Ishikawa (cell line): Measurements from ENCODE around the gene EGFR.

Experiments
- CEBPB ChIP-seq: IDR thresholded peaks from 2 replicates; pipeline ENCODE4 v1.6.1; 2012
- CREB1 ChIP-seq: IDR thresholded peaks from 2 replicates; pipeline ENCODE4 v1.6.1; 2012; ENCODE audit warnings: low read depth
- EGR1 ChIP-seq: IDR thresholded peaks from 2 replicates; pipeline ENCODE4 v1.6.1; 2012
- EP300 ChIP-seq: IDR thresholded peaks from 2 replicates; pipeline ENCODE4 v1.6.1; 2012; ENCODE audit warnings: borderline replicate concordance
- FOXM1 ChIP-seq: IDR thresholded peaks from 2 replicates; pipeline ENCODE4 v1.6.1; 2012; ENCODE audit warnings: low read depth, borderline replicate concordance
- MAX ChIP-seq: IDR thresholded peaks from 2 replicates; pipeline ENCODE4 v1.6.1; 2012
- NFIC ChIP-seq: IDR thresholded peaks from 2 replicates; pipeline ENCODE4 v1.6.1; 2012
- RAD21 ChIP-seq: IDR thresholded peaks from 2 replicates; pipeline ENCODE4 v1.6.1; 2012; ENCODE audit warnings: low read depth
- TAF1 ChIP-seq: IDR thresholded peaks from 2 replicates; pipeline ENCODE4 v1.6.1; 2012; ENCODE audit warnings: low read depth, mild to moderate bottlenecking
- TCF12 ChIP-seq: IDR thresholded peaks from 2 replicates; pipeline ENCODE4 v1.6.1; 2012; ENCODE audit warnings: low read depth
- TEAD4 ChIP-seq: IDR thresholded peaks from 2 replicates; pipeline ENCODE4 v1.6.1; 2012
- YY1 ChIP-seq: IDR thresholded peaks from 2 replicates; pipeline ENCODE4 v1.6.1; 2012; ENCODE audit warnings: low read depth
- ZBTB7A ChIP-seq: IDR thresholded peaks from 2 replicates; pipeline ENCODE4 v1.6.1; 2012; ENCODE audit warnings: low read depth
- TF ChIP-seq, protein P1 (sequence below): IDR thresholded peaks from 2 replicates; pipeline ENCODE4 v1.6.1; 2012; ENCODE audit warnings: low read depth, mild to moderate bottlenecking
- TF ChIP-seq, protein P2 (sequence below): IDR thresholded peaks from 2 replicates; pipeline ENCODE4 v1.6.1; 2012

EGFR gene

DNA sequence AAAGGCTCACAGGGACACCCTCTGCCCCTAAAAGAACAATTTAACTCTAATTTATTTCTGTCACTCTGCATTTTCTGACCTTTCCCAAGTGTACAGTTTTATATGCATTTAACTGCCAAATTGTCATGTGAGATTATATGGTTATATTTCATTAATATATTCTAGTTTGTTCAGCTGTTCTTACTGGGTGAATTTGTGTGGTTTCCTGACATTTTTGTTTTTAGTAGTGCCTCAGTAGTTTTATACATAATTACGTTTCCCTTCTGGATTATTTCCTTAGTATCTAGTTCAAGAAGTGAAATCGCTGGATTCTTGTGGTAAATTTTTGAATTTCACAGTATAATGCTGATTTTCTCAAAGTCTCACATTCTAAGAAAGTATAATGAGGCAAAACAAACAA lies 41.3 kb downstream of the EGFR start:
- no peak for TF ChIP-seq MAX
- TF ChIP-seq TAF1, result no peak
- TF ChIP-seq TCF12, result no peak
- TF ChIP-seq CEBPB, result no peak
- no peak for TF ChIP-seq NFIC
- no peak for TF ChIP-seq EP300
- TF ChIP-seq TEAD4, result no peak

DNA sequence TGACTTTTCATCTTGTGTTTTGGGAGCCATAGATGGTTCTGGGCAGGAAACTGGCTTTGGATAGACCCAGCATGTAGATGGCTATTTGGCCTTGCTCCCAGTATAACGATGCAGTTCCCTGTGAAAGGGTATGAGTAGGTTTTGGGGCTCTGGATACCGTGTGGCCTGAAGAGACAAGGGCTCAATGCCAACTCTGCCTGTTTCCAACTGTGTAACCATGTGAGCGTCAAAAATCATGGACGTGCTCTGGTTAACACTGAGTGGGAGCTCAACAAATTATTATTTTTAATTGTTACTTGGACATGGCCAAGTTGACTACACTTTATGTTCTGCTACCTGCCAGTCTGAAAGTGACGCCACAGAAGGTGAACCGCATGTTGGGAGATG lies 41.8 kb downstream of the EGFR start:
- no peak for TF ChIP-seq EP300
- TF ChIP-seq TEAD4, result no peak
- TF ChIP-seq YY1, result no peak
- no peak for TF ChIP-seq MAX
- TF ChIP-seq FOXM1, result no peak
- no peak for TF ChIP-seq RAD21
- TF ChIP-seq, protein P1, sequence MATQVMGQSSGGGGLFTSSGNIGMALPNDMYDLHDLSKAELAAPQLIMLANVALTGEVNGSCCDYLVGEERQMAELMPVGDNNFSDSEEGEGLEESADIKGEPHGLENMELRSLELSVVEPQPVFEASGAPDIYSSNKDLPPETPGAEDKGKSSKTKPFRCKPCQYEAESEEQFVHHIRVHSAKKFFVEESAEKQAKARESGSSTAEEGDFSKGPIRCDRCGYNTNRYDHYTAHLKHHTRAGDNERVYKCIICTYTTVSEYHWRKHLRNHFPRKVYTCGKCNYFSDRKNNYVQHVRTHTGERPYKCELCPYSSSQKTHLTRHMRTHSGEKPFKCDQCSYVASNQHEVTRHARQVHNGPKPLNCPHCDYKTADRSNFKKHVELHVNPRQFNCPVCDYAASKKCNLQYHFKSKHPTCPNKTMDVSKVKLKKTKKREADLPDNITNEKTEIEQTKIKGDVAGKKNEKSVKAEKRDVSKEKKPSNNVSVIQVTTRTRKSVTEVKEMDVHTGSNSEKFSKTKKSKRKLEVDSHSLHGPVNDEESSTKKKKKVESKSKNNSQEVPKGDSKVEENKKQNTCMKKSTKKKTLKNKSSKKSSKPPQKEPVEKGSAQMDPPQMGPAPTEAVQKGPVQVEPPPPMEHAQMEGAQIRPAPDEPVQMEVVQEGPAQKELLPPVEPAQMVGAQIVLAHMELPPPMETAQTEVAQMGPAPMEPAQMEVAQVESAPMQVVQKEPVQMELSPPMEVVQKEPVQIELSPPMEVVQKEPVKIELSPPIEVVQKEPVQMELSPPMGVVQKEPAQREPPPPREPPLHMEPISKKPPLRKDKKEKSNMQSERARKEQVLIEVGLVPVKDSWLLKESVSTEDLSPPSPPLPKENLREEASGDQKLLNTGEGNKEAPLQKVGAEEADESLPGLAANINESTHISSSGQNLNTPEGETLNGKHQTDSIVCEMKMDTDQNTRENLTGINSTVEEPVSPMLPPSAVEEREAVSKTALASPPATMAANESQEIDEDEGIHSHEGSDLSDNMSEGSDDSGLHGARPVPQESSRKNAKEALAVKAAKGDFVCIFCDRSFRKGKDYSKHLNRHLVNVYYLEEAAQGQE, result no peak
- TF ChIP-seq TCF12, result no peak
- no peak for TF ChIP-seq CREB1
- no peak for TF ChIP-seq EGR1
- no peak for TF ChIP-seq ZBTB7A
- TF ChIP-seq TAF1, result no peak
- no peak for TF ChIP-seq NFIC
- TF ChIP-seq, protein P2, sequence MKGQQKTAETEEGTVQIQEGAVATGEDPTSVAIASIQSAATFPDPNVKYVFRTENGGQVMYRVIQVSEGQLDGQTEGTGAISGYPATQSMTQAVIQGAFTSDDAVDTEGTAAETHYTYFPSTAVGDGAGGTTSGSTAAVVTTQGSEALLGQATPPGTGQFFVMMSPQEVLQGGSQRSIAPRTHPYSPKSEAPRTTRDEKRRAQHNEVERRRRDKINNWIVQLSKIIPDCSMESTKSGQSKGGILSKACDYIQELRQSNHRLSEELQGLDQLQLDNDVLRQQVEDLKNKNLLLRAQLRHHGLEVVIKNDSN, result no peak
- TF ChIP-seq CEBPB, result no peak

DNA sequence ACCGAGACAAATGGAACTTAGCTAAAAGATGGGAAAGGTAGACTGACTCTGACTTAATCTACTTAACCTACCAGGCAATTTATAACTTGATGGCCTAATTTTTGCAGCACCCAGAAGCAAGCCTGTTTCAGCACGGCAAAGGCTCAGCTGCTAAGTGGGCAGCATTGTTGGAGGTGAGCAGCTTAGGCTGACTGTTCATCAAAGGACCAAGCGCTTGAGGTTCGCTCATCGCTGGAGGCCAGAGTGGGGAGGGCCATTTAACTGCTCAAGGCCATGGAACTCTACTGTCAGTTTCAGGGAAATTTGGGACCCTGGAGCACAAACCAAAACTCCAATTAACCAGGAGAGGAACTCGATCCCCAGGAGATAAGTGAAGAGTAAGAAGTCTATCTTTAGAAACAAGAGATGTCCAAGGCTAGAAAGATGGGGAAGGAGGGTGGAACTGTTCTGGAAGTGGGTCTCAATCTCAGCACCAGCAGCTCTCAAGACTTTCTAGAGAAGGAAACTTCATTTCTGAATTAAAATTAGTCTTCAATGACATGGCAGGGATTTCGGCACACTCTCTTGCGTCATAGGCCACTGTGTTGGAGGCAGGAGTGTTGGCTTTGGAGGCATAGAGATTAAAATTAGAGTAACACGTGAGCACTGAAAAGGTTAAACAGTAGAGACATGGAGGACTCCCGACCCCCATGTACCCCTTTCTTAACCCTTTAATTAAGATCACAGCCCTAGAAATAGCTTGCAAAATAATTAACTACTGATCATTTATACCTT lies 43.1 kb downstream of the EGFR start:
- TF ChIP-seq NFIC, result no peak
- TF ChIP-seq EGR1, result no peak
- no peak for TF ChIP-seq YY1
- TF ChIP-seq TAF1, result no peak
- no peak for TF ChIP-seq FOXM1
- no peak for TF ChIP-seq TEAD4
- TF ChIP-seq MAX, result no peak
- TF ChIP-seq, protein P2, result no peak
- no peak for TF ChIP-seq EP300
- TF ChIP-seq, protein P1, result no peak
- TF ChIP-seq TCF12, result no peak
- no peak for TF ChIP-seq RAD21
- no peak for TF ChIP-seq CREB1
- TF ChIP-seq CEBPB, result no peak
- TF ChIP-seq ZBTB7A, result no peak

DNA sequence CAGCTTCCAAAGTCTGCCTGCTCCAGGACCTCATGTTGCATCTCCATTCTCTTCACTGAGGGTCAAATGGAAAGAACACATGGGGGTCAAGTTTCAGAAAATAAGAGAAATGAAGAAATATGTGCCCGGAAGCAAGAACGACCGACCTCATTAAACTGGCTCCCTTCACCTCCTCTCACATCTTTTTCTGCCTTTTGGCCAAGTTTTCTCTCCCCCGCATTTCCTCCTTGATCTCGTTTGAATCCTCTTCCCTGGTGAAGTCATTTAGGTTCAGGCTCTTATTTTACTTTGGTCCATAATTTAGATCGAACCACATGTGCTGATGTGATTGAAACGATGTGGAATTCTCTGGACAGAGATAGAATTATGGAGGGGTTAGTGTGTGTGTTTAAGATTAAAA lies 44.2 kb downstream of the EGFR start:
- no peak for TF ChIP-seq YY1

DNA sequence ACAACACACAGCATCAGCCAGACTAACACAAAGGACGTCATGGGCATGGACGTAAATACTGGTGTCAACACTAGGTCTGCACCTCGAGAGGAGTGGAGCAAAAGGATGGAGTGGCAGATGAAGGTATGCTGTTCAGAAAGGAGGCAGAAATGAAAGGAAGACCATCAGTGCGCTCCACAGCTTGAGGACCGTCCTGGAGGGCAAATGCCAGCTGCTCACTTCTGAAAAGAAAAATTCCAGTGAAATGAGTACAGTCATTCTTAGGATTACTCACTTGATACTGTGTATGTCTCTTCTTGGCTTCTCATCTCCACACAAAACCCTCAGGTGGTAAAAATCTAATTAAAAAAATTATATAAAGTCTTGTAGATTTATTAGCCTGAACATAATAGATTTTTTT lies 44.8 kb downstream of the EGFR start:
- no peak for TF ChIP-seq YY1
- peak; percentile 33; the same call in 1 of the 2 replicates for TF ChIP-seq TEAD4

DNA sequence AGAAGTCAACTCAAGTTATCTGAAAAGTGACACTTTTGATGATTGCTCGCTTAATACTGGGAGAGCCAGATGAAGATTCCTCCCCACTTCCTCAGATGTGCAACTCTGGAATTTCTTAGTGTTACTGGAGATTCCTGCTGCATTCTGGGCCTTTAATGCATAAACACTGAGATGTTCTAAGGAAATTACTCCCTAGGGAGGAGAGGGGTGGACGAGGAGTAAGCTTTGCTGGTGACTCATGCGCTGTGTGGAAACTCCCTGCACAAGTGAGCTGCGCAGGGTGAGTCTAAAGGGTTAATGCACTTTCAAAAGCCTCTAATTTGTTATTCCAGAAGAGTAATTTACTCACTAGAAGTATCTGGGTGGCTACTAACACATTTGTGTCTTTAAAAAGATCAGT lies 46.3 kb downstream of the EGFR start:
- no peak for TF ChIP-seq ZBTB7A
- TF ChIP-seq TAF1, result no peak
- no peak for TF ChIP-seq EP300
- no peak for TF ChIP-seq NFIC
- no peak for TF ChIP-seq FOXM1
- TF ChIP-seq CREB1, result no peak
- TF ChIP-seq, protein P2, result no peak
